Thyroid gland (tissue), 4 donors: Measurements from ENCODE around the gene TCF7L1. TPM values are rescaled to one million over a fixed set of nuclear protein-coding genes. Genes with fewer than 3 reads are reported as not detected.

Experiments used
- DNase-seq, 2 donors: peaks; one replicate each; pipeline ENCODE4 v3.0.0-alpha.2; 2019
- H3K27ac ChIP-seq, 3 donors: fragments of 200-600 bp; sonication (generic); 1 replicate in 2 of 3; 2 replicates in 1 of 3; pipeline ENCODE4 v1.5.1; 2016 to 2019; ENCODE audit warnings: mild to moderate bottlenecking in 1 of 3, moderate library complexity in 1 of 3
- H3K27me3 ChIP-seq: fragments of 200-600 bp; sonication (generic); one replicate; pipeline ENCODE4 v1.5.1; 2019
- H3K36me3 ChIP-seq, 2 donors: fragments of 200-600 bp; sonication (generic); one replicate each; pipeline ENCODE4 v1.5.1; 2016 to 2019
- H3K4me1 ChIP-seq, 2 donors: fragments of 200-600 bp; sonication (generic); one replicate each; pipeline ENCODE4 v1.5.1; 2017 to 2019
- H3K4me3 ChIP-seq, 3 donors: fragments of 200-600 bp; sonication (generic); replicated peaks in 1 of 3; 1 replicate in 2 of 3; 2 replicates in 1 of 3; pipeline ENCODE4 v1.5.1; 2016; ENCODE audit warnings: mild to moderate bottlenecking in 1 of 3
- H3K9me3 ChIP-seq: fragments of 200-600 bp; sonication (generic); one replicate; pipeline ENCODE4 v1.5.1; 2017
- POLR2A ChIP-seq, 2 donors: fragments of 450-650 bp; IDR thresholded peaks; one replicate each; pipeline ENCODE4 v1.6.1; 2017; ENCODE audit warnings: antibody characterized with exemption in 2 of 2, mild to moderate bottlenecking in 2 of 2, moderate library complexity in 1 of 2
- WGBS, 2 donors: methylation state at CpG; one replicate each; pipeline ENCODE4 v1.1.5; 2017; 5-methylcytosine and 5-hydroxymethylcytosine counted together
- intact Hi-C: fragments of 100-400 bp; cut with DNase I; formaldehyde crosslinking; loops from one replicate; pipeline ENCODE4 v1.15.1; 2023
- total RNA-seq, 4 donors: library from RNA; depleted of rRNA; stranded (reverse); fragments of >200 nt; gene quantifications; one replicate each; pipeline ENCODE4 v1.2.3, GENCODE V29; 2016
- TF ChIP-seq, protein P1 (sequence below), 6 experiments: fragments of 200-600 bp in 3 of 6; fragments of 450-650 bp in 3 of 6; sonication (generic) in 3 of 6; IDR thresholded peaks; one replicate each; pipeline ENCODE4 v1.5.1; 2016 to 2019; ENCODE audit warnings: antibody characterized with exemption in 6 of 6, mild to moderate bottlenecking in 2 of 6, inconsistent platforms in 1 of 6, moderate library complexity in 1 of 6

TCF7L1 gene
- total RNA-seq, 4 donors from 2014 or later = 3.1 to 12.1 (median 8.7) TPM

DNA sequence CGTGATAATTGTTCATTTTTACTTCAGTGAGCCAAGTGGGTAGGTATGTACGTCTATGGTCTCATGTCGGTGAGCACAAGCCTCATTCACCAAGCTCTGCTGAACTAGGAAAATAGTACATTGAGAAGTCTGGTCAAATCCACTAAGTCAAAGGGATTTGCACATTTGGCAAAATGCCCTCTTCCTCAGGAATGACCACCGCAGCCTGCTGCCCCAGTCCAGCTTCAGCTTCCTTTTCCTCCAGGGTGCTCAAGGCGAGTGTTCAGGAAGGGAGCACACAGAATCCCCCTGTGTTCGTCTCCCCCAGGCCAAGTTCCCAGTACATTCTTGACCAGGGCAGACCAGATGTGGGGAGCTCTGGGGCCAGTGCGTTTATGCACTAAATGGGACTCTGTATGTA is 23.0 kb downstream of the TCF7L1 start:
- intact Hi-C loops = no loop called here
- Histone ChIP-seq H3K4me1 (peaks cover 76% of the 10 kb centered on the region in 2 donors), H3K9me3 (no peaks in the 10 kb centered on the region), H3K27ac (peak overlapping the region; percentile 53 to 87 (median 85)), H3K4me3 (no peak overlapping the region), H3K27me3 (no peaks in the 10 kb centered on the region), H3K36me3 (no peaks in the 10 kb centered on the region)
- 9 to 29% methylated on average over 6 to 7 of the region's 7 CpGs for WGBS, 2 donors
- DNase-seq = peak; percentile 70 to 71
- TF ChIP-seq, protein P1, sequence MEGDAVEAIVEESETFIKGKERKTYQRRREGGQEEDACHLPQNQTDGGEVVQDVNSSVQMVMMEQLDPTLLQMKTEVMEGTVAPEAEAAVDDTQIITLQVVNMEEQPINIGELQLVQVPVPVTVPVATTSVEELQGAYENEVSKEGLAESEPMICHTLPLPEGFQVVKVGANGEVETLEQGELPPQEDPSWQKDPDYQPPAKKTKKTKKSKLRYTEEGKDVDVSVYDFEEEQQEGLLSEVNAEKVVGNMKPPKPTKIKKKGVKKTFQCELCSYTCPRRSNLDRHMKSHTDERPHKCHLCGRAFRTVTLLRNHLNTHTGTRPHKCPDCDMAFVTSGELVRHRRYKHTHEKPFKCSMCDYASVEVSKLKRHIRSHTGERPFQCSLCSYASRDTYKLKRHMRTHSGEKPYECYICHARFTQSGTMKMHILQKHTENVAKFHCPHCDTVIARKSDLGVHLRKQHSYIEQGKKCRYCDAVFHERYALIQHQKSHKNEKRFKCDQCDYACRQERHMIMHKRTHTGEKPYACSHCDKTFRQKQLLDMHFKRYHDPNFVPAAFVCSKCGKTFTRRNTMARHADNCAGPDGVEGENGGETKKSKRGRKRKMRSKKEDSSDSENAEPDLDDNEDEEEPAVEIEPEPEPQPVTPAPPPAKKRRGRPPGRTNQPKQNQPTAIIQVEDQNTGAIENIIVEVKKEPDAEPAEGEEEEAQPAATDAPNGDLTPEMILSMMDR (IDR thresholded peaks at IDR 0.05) = no peak
- no peak for TF ChIP-seq POLR2A (IDR thresholded peaks at IDR 0.05)

DNA sequence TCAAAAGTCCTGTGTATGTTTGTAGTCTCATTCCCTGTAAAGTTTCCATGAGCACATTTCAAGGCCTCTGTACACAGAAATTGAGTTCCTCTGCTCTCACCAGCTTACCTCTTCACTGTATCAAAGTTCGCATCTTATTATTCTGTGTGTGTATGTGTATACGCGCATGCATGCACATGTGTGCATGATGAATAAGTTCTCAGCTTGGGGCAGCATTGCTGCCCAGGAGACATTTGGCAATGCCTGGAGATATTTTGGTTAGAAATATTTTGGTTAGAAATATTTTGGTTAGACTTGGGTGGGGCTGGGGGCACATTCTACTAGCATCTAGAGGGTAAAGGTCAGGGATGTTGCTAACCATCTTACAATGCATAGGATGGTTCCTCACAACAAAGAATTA is 23.4 kb downstream of the TCF7L1 start:
- WGBS, 2 donors = 80 to 85% methylated on average over 3 of the region's 3 CpGs
- H3K4me3 ChIP-seq = no peak overlapping the region
- H3K36me3 ChIP-seq = no peaks in the 10 kb centered on the region
- H3K27ac ChIP-seq = peak overlapping the region; percentile 53 to 87 (median 85)
- H3K9me3 ChIP-seq = no peaks in the 10 kb centered on the region
- H3K4me1 ChIP-seq = peaks cover 80 to 81% of the 10 kb centered on the region in 2 donors
- TF ChIP-seq, protein P1 (IDR thresholded peaks at IDR 0.05) = no peak
- TF ChIP-seq POLR2A (IDR thresholded peaks at IDR 0.05) = no peak
- DNase-seq = no peak
- intact Hi-C loops = no loop called here
- H3K27me3 ChIP-seq = no peaks in the 10 kb centered on the region

DNA sequence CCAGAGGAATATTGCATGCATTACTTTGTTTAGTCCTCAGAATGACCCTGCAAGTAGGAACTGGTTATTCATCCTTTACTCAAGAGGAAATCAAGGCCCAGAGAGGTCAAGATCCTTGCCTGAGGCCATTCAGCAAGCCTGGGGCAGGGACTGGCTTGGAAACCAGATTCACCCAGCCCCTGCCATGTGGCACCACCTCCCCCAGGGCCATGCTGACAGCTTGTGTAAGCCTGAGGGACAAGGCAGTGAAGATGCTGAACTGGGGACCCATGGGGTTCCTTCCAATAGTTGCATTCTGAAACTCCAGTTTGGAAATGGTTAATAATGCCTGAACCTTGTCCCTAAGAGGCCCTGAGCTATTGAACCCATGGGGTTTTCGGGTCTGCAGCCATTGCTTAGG is 24.2 kb downstream of the TCF7L1 start:
- no peak for TF ChIP-seq POLR2A (IDR thresholded peaks at IDR 0.05)
- TF ChIP-seq, protein P1 (IDR thresholded peaks at IDR 0.05) = no peak
- Histone ChIP-seq H3K4me3 (no peak overlapping the region), H3K27me3 (no peaks in the 10 kb centered on the region), H3K27ac (peak overlapping the region in 2 of 3 donors; percentile 85 to 87), H3K4me1 (peaks cover 88% of the 10 kb centered on the region in 2 donors), H3K9me3 (no peaks in the 10 kb centered on the region), H3K36me3 (no peaks in the 10 kb centered on the region)
- 83 to 100% methylated on average over 1 of the region's 1 CpG for WGBS, 2 donors
- no peak for DNase-seq
- intact Hi-C loops = no loop called here

DNA sequence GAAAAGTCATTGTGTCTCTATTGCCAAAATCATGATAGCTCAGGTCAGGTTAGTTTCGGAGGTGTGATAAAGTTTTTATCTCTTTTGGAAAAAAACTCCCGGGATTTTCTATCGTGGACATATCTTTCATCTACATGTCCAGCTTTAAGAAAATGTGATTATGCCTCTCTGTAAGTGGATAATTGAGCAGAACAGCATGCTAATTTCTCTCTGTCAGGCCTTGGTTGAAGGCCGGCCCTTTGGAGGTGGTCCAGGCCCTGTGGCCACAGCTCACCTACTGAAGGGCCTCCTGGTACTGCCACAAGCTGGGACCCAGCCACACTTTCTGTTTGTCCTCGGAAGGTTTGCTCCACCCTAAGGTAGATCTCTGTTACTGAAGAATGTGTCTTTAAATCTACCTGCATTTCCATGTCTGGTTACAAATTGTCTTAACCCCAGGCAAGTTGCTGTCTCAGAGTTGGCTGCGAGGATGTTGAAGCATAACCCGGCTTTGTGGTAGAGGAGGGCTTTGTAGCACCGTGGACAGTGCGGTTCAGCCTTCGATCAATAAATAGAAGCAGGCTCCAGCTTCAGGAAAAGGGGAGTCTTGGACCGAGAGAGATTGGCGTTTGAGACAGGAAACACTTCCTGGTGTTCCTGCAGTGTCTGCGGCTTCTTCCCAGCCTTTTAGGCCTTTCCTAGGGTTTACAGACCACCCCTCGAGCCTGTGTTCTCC is 25.5 kb downstream of the TCF7L1 start:
- Histone ChIP-seq H3K36me3 (no peaks in the 10 kb centered on the region), H3K27ac (peak overlapping the region; percentile 26 to 87 (median 85)), H3K4me3 (no peak overlapping the region), H3K4me1 (peaks cover 93 to 99% of the 10 kb centered on the region in 2 donors), H3K27me3 (no peaks in the 10 kb centered on the region), H3K9me3 (no peaks in the 10 kb centered on the region)
- intact Hi-C loops = no loop called here
- 68 to 71% methylated on average over 14 of the region's 14 CpGs for WGBS, 2 donors
- peak; percentile 81 to 83 for DNase-seq
- TF ChIP-seq, protein P1 (IDR thresholded peaks at IDR 0.05) = no peak
- no peak for TF ChIP-seq POLR2A (IDR thresholded peaks at IDR 0.05)

DNA sequence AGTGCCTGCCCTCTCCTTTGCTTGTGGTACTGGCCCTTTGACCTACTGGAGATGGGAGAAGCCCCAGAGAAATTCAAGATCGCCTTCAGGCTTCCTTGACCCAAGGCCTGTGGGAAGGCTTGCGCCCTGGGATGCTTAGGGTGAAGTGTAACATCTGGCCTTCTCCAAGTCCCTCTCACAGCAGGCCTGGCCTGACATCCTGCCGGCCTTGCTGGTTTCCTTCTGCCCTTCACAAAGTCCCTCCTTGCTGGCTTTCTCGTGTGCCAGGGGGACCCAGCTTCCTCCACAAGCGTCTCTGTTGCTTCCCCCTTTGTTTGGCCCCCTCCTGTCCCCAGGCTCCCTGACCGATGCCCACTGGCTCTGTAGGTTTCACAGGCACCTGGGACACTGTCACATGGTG is 26.4 kb downstream of the TCF7L1 start:
- Histone ChIP-seq H3K36me3 (no peaks in the 10 kb centered on the region), H3K27me3 (no peaks in the 10 kb centered on the region), H3K4me1 (peaks cover 94 to 98% of the 10 kb centered on the region in 2 donors), H3K4me3 (no peak overlapping the region), H3K27ac (peak overlapping the region in 2 of 3 donors; percentile 85 to 87), H3K9me3 (no peaks in the 10 kb centered on the region)
- TF ChIP-seq, protein P1 (IDR thresholded peaks at IDR 0.05) = no peak
- no peak for TF ChIP-seq POLR2A (IDR thresholded peaks at IDR 0.05)
- WGBS, 2 donors = 86 to 87% methylated on average over 6 of the region's 6 CpGs
- DNase-seq = no peak
- intact Hi-C loops = no loop called here
